Keratinocyte (primary cell): ENCODE results near the gene CIDEB. TPM values are rescaled to one million over a fixed set of nuclear protein-coding genes. Genes with fewer than 3 reads are reported as not detected.

Source experiments
- DNase-seq: peaks from one replicate; pipeline ENCODE4 v3.0.0-alpha.2; 2011; ENCODE audit warnings: low read depth, missing footprints, low spot score
- FAIRE-seq: peaks from 2 replicates; lab custom pipeline; 2011; peaks lifted over from hg19 to GRCh38; lab: Jason Lieb, UNC
- H2AFZ ChIP-seq: 2 replicates; pipeline ENCODE4 v1.6.0; 2012; ENCODE audit warnings: low read length, control low read depth, inconsistent platforms; ENCODE audit not compliant: control insufficient read depth
- H3K27ac ChIP-seq: 2 replicates; pipeline ENCODE4 v1.5.1; 2011; ENCODE audit warnings: low read length; ENCODE audit not compliant: control insufficient read depth, insufficient read depth
- H3K27me3 ChIP-seq: 3 replicates; pipeline ENCODE4 v1.6.0; 2011; ENCODE audit warnings: low read length; ENCODE audit not compliant: control insufficient read depth, insufficient read depth; ENCODE audit errors: extremely low read depth
- H3K36me3 ChIP-seq, 2 experiments: 2 replicates in 1 of 2; 3 replicates in 1 of 2; pipeline ENCODE4 v1.5.1; 2011; ENCODE audit warnings: low read length in 2 of 2, mild to moderate bottlenecking in 1 of 2; ENCODE audit not compliant: control insufficient read depth in 2 of 2, insufficient read depth in 2 of 2; ENCODE audit errors: extremely low read depth in 1 of 2
- H3K4me1 ChIP-seq: 3 replicates; pipeline ENCODE4 v1.5.1; 2011; ENCODE audit warnings: low read length; ENCODE audit not compliant: control insufficient read depth, insufficient read depth; ENCODE audit errors: extremely low read depth
- H3K4me2 ChIP-seq: 3 replicates; pipeline ENCODE4 v1.6.0; 2011; ENCODE audit warnings: low read depth, low read length; ENCODE audit not compliant: control insufficient read depth, insufficient read depth; ENCODE audit errors: extremely low read depth
- H3K4me3 ChIP-seq, 3 experiments: fragments of 200-600 bp in 1 of 3; sonication (generic) in 1 of 3; 2 replicates in 2 of 3; 3 replicates in 1 of 3; pipeline ENCODE4 v1.5.1; 2011 to 2016; ENCODE audit warnings: low read length in 3 of 3, mild to moderate bottlenecking in 3 of 3, control low read depth in 2 of 3, inconsistent platforms in 1 of 3, low read depth in 1 of 3, mixed read lengths in 1 of 3, mixed run types in 1 of 3, moderate library complexity in 1 of 3; ENCODE audit not compliant: control insufficient read depth in 2 of 3, insufficient read depth in 2 of 3; ENCODE audit errors: extremely low read depth in 1 of 3
- H3K79me2 ChIP-seq: 2 replicates; pipeline ENCODE4 v1.6.0; 2012; ENCODE audit warnings: low read length; ENCODE audit not compliant: control insufficient read depth, insufficient read depth
- H3K9ac ChIP-seq: 3 replicates; pipeline ENCODE4 v1.6.0; 2011; ENCODE audit warnings: low read length; ENCODE audit not compliant: control insufficient read depth, insufficient read depth; ENCODE audit errors: extremely low read depth
- H3K9me1 ChIP-seq: 3 replicates; pipeline ENCODE4 v1.6.0; 2011; ENCODE audit warnings: low read length; ENCODE audit not compliant: control insufficient read depth, insufficient read depth; ENCODE audit errors: extremely low read depth
- H3K9me3 ChIP-seq: 2 replicates; pipeline ENCODE4 v1.5.1; 2012; ENCODE audit warnings: low read depth, low read length; ENCODE audit not compliant: control insufficient read depth
- H4K20me1 ChIP-seq: 3 replicates; pipeline ENCODE4 v1.6.0; 2011; ENCODE audit warnings: low read length; ENCODE audit not compliant: control insufficient read depth, insufficient read depth; ENCODE audit errors: extremely low read depth
- EZH2 ChIP-seq: IDR thresholded peaks from one replicate; pipeline ENCODE4 v1.6.1; 2012; ENCODE audit warnings: inconsistent platforms, mild to moderate bottlenecking, low read length, moderate library complexity
- dilution Hi-C: fragments of 300-500 bp; cut with MboI; formaldehyde crosslinking; loops from one replicate; pipeline ENCODE4 v1.7.0; 2020; ENCODE audit warnings: low sequenced_read_pairs; ENCODE audit not compliant: extremely low pct_ligation_motif_present
- polyA plus RNA-seq, 5 experiments: library from polyadenylated mRNA; depleted of rRNA in 3 of 5; stranded (reverse) in 3 of 5; stranded (forward) in 1 of 5; unstranded in 1 of 5; fragments of >200 nt; gene quantifications; 1 replicate in 1 of 5; 2 replicates in 3 of 5; 3 replicates in 1 of 5; pipeline versions ENCODE4 v1.2.1 to v1.2.3, GENCODE V29; 2011 to 2012; ENCODE audit warnings: missing spikeins in 2 of 5, low read depth in 1 of 5, low replicate concordance in 1 of 5
- TF ChIP-seq, protein P1 (sequence below), 3 experiments: IDR thresholded peaks in 1 of 3; conservative IDR thresholded peaks in 1 of 3; optimal IDR thresholded peaks in 1 of 3; 2 replicates in 2 of 3; 3 replicates in 1 of 3; pipeline versions ENCODE3 to v1.5.1; 2011; ENCODE audit warnings: low read length in 3 of 3, mild to moderate bottlenecking in 3 of 3, moderate library complexity in 2 of 3, control low read depth in 1 of 3, inconsistent platforms in 1 of 3; ENCODE audit not compliant: insufficient read depth in 2 of 3; ENCODE audit errors: extremely low read depth in 1 of 3

Gene CIDEB
- polyA plus RNA-seq, 1 donor (not counting 4 experiments of a cell fraction or from before 2014, with no cell fraction given), result 3.7 TPM

GRCh38 chr14:24321212-24321975, 13.6 kb upstream of the CIDEB start:
- FAIRE-seq (no peak), DNase-seq (no peak)
- TF ChIP-seq, protein P1, sequence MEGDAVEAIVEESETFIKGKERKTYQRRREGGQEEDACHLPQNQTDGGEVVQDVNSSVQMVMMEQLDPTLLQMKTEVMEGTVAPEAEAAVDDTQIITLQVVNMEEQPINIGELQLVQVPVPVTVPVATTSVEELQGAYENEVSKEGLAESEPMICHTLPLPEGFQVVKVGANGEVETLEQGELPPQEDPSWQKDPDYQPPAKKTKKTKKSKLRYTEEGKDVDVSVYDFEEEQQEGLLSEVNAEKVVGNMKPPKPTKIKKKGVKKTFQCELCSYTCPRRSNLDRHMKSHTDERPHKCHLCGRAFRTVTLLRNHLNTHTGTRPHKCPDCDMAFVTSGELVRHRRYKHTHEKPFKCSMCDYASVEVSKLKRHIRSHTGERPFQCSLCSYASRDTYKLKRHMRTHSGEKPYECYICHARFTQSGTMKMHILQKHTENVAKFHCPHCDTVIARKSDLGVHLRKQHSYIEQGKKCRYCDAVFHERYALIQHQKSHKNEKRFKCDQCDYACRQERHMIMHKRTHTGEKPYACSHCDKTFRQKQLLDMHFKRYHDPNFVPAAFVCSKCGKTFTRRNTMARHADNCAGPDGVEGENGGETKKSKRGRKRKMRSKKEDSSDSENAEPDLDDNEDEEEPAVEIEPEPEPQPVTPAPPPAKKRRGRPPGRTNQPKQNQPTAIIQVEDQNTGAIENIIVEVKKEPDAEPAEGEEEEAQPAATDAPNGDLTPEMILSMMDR (optimal IDR thresholded peaks at IDR 0.05 in 1 of 3, IDR thresholded peaks at IDR 0.05 in 1 of 3, conservative IDR thresholded peaks at IDR 0.05 in 1 of 3; ENCODE audit: extremely low read depth in 1 of 3, insufficient read depth in 2 of 3, low read length in 3 of 3), result no peak
- TF ChIP-seq EZH2, result no peak
- peaks cover 3% of the 10 kb centered on the region for H3K27me3 ChIP-seq
- dilution Hi-C loops, result no loop called here
- H3K9me1 ChIP-seq, result peaks cover 2% of the 10 kb centered on the region
- no peak overlapping the region for H3K4me3 ChIP-seq
- H3K79me2 ChIP-seq, result no peaks in the 10 kb centered on the region
- no peak overlapping the region for H3K27ac ChIP-seq
- no peak overlapping the region for H3K4me2 ChIP-seq
- H2AFZ ChIP-seq, result no peak overlapping the region
- no peak overlapping the region for H3K9ac ChIP-seq
- H3K36me3 ChIP-seq, result no peaks in the 10 kb centered on the region
- H3K9me3 ChIP-seq, result no peaks in the 10 kb centered on the region
- H4K20me1 ChIP-seq, result no peaks in the 10 kb centered on the region
- peaks cover 13% of the 10 kb centered on the region for H3K4me1 ChIP-seq

GRCh38 chr14:24317141-24317928, 9.6 kb upstream of the CIDEB start:
- Histone ChIP-seq H2AFZ (no peak overlapping the region), H3K27ac (peak overlapping the region; percentile 23), H3K4me3 (no peak overlapping the region), H4K20me1 (no peaks in the 10 kb centered on the region), H3K36me3 (peaks cover 0 to 4% of the 10 kb centered on the region in 2 experiments), H3K9me3 (no peaks in the 10 kb centered on the region), H3K27me3 (peaks cover 3% of the 10 kb centered on the region), H3K4me1 (peaks cover 38% of the 10 kb centered on the region), H3K4me2 (peak overlapping the region; percentile 35), H3K79me2 (no peaks in the 10 kb centered on the region), H3K9ac (no peak overlapping the region), H3K9me1 (peaks cover 2% of the 10 kb centered on the region)
- no peak for DNase-seq
- dilution Hi-C loops, result no loop called here
- TF ChIP-seq, protein P1 (optimal IDR thresholded peaks at IDR 0.05 in 1 of 3, IDR thresholded peaks at IDR 0.05 in 1 of 3, conservative IDR thresholded peaks at IDR 0.05 in 1 of 3; ENCODE audit: extremely low read depth in 1 of 3, insufficient read depth in 2 of 3, low read length in 3 of 3), result no peak
- TF ChIP-seq EZH2, result no peak
- FAIRE-seq, result no peak
